Suppressor macrophage treated with lipopolysaccharide for 4 hours (primary cell): Measurements from ENCODE around the gene SFMBT2.

ENCODE experiments used
- DNase-seq: peaks from one replicate; pipeline ENCODE4 v3.0.0-alpha.2; 2020

Gene SFMBT2

DNA sequence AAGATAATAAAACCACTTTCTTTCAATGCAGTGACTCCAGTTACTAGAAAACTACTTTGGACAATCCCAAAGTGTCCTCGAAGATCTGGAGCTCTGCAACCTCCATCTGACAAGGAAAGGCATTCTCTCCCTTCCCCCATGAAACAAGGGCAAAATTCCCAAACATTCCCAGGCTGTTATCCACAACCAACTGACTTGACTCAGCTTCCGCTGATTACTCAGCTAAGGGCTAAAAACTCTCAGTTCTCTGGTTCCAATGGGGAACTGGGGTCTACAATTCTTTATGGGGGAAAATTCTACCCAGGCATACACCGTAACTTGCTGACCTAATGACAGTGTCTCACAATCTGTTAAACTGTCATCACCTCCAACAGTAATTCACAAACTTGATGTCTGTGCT lies 48.4 kb downstream of the SFMBT2 start:
- DNase-seq: no peak

- no peak for DNase-seq
Measured at GRCh38 chr10:7361316-7361715, 49.5 kb downstream of the SFMBT2 start.

- DNase-seq: no peak
Measured at GRCh38 chr10:7359954-7360353, 50.9 kb downstream of the SFMBT2 start.

- no peak for DNase-seq
Measured at GRCh38 chr10:7359356-7359755, 51.5 kb downstream of the SFMBT2 start.

- no peak for DNase-seq
Measured at GRCh38 chr10:7357193-7357592, 53.6 kb downstream of the SFMBT2 start.

DNA sequence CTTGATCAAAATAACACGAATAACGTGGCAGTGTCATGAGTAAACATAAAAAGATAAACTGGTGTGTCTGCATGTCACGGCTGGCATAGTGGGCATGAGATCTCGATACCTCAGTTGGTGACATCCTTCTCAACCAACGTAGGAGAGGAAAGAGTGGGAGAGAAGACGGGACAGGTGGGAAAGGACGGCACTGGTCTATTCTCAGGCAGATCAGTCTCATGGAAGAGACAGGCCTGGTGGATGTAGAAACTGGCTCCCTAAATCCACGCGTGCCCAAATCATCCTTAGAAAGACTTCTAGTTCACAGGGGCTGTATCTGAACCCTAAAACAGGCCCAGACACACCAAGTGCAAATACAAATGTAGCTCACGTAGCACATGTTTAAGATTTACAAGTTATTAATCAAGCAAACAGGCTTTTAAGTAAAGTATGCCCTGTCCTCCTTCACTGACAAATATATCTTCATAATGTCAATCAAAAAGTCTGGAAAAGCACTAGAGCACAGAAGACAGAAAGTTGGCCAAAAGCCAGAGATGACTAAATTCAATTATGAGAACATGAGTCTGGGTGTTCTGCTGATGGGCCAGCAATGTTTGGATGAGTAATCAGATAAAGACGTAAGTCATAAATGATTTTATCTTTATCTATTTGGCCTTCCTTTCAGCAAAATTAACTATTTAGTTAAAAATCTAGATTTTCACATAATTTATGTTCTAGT lies 56.3 kb downstream of the SFMBT2 start:
- peak; percentile 67 for DNase-seq

DNA sequence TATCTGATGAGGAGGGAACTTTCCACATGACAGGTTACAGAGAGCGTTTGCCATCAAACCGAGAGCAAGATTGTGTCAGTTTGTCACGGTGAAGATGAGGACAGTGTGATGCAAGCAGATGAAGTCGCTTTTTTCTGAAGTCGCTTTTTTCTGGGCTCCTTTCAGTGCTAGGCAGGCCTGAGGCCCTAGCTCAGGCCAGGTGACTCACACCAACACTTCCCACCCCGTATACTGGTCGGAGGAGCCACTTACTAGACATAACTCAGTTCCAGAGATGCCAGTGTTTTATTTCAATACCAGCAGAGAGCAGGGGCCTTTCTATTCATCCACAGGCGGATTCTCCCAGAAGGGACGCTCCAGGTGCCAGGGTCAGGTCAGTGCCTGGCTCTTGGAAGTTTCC lies 58.9 kb downstream of the SFMBT2 start:
- no peak for DNase-seq

DNA sequence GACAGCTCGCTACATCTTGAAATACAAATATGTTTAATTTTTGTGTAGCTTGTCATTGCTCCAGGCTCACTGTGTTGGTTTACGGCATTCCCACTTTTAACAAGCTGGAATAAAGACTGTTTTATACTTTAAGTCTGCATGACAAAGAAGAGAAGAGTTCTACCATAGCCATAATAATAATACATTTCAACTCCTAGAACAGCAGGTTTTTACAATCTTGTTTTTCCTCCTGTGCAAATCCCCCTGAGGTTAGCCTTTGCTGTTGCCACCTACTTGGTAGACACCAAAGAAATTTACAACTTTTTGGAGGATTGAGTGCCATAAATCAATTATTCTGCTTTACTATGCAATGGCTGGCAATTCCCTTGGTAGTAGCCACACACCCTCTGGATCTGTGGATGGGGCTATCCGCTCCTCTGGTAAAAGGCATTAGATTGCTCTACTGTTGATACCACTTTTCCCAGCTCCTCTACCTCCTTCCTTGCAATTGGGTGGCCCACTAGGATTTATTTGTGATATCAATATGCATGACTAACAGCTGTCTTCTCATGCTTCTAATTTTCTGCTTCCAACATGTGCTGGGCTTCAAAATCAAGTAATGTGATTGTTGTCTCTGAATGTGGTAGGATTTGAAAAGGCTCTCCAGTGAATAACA lies 60.2 kb downstream of the SFMBT2 start:
- no peak for DNase-seq

GRCh38 chr10:7345717-7346116 lies 65.1 kb downstream of the SFMBT2 start:
- no peak for DNase-seq

GRCh38 chr10:7343040-7343439 lies 67.8 kb downstream of the SFMBT2 start:
- DNase-seq: no peak

DNA sequence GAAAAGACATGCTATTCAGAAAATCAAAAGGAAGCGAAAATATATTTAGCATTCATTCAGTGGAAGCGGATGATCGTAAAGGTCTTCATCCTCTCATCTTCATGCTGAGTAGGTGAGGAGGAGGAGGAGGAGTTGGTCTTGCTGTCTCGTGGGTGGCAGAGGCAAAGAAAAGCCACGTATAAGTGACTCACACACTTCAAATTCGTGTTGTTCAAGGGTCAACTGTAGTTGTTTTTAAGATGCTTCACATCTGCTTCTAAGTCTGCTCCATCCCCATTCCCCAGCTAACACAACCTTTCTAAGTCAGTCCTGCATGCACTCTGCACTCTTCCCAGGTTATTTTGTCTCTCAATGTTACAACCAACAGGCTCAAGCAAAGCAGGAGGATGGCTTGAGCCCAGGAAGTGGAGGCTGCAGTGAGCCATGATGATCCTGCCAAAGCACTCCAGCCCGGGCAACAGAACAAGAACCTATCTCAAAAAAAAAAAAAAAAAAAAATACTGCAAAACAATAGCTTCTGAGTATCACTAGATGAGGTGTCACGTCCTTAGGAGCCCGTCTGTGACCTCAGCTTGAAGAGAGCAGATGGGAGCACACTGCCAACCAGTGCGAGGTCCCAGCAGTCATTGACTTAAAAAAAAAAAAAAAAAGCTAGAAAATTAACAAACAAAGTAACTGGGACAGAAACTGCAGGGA lies 70.5 kb downstream of the SFMBT2 start:
- DNase-seq: no peak

DNA sequence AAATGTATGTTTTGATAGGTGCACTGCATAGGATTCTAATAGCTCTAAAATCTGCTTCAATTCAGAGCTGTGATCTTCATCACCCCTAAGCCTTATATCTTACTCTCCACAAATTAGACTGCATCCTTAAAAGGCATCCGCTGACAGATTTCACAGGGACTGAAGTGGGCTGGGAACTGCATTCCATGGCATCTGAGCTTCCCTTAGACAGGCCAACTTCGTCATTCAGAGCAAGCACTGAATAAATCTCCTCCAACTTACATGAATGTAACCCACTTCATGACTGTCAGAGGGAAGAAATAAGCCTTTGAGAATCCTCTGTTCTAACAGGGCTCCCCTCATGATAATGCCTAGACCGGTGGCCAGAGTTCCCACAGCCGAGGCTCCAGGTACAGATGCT lies 71.3 kb downstream of the SFMBT2 start:
- no peak for DNase-seq

DNA sequence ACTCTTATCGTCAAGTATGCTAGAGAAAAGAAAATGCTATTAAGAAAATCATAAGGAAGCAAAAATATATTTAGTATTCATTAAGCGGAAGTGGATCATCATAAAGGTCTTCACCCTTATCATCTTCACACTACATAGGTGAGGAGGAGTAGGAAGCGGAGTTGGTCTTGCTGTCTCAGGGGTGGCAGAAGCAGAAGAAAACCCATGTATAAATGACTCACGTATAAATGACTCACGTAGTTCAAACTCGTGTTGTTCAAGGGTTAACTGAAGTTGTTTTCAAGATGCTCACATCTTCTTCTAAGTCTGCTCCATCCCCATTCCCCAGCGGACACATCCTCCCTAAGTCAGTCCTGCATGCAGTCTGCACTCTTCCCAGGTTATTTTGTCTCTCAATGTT lies 72.4 kb downstream of the SFMBT2 start:
- no peak for DNase-seq

DNA sequence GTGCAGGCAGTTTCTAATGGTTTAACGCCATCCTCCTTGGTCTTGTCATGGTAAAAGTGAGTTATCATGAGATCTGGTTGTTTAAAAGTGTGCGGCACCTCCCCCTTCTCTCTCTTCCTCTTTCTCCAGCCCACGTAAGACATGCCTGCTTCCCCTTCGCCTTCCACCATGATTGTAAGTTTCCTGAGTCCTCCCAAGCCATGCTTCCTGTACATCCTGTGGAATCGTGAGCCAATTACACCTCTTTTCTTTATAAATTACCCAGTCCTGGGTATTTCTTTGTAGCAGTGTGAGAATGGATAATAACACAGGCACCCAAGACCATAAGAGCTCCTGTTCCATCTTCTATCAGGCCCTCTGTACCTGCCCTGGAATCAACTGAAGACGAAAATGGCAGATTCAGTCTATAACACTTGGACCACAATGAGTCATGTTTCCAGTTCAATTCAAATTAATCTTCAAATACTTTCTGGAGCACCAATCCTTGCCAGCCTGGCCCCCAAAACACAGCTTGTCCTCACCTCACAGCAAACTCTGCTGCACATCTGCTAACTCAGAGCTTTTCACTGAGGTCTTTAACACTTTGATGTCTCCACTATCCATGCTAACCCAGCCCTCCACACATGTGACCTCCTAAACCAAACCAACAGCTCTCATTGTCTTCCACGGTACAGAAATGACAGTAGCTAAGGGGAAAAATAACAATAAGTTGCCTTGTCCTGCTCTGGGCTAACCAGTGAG lies 73.2 kb downstream of the SFMBT2 start:
- DNase-seq: peak; percentile 69

GRCh38 chr10:7335977-7336376 lies 74.9 kb downstream of the SFMBT2 start:
- DNase-seq: no peak

- no peak for DNase-seq
Measured at GRCh38 chr10:7334642-7334964, 76.2 kb downstream of the SFMBT2 start.

DNA sequence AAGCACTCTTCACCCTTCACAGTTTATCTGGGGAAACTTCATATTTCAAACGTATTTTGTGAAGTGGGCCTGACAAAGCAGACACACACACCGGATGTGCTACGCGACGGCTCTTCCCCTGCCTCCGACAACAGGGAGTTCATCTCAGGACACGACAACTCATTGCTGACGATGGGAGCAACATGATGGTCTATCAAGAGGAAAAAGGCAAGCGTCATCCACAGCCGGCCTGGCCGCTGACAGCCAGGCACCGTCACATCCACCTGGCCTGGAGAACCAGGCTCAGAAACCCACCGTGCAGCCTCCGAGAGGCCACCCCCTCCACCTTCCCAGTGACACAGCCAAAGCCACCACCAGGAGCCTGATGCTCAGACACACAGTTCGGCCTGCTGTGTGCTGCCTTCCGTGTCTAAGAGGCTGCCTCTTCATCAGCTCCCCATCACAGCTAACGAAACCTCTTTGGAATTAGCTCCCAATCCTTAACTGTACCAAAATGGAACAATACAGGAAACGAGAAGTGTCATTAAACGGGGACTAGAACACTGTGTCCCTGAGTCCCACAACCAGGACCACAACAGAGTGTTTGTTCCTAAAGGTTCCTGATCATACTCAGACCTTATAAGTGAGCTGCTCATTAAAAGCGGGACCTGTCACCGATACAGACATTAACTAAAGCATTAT lies 76.7 kb downstream of the SFMBT2 start:
- DNase-seq: no peak

GRCh38 chr10:7329219-7329618 lies 81.6 kb downstream of the SFMBT2 start:
- DNase-seq: no peak

DNA sequence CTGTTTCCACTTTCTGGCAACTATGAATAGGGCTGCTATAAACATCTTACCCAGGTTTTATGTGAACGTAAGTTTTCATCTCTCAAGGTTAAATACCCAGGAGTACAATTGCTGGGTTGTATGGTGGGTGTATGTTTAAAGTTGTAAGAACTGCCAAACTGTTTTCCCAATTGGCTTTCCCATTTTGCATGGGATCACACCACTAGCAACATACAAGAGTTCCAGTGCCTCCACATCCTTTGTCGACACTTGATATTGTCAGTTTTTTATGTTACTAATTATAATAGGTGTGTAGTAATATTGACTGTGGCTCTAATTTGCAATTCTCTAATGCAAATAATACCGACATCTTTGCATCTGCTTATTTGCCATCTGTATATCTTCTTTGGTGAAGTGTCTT lies 82.9 kb downstream of the SFMBT2 start:
- no peak for DNase-seq

DNA sequence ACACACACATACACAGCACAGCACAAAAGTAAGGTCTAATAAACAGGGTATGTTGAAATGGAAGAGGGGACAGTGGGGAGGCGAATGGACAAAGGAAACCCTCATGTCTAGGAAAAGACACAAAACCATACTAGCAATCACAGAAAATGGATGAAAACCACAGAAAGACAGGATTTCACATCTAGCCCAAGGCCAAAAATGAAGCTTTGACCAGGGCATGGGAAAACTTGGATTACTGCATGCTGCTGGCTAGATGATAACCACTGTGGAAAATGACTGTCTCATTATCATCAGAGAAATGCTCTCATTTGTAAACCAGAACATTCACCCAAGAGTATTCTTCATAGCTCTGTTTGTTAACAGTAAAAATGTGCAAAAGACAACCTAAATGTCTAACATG lies 88.2 kb downstream of the SFMBT2 start:
- no peak for DNase-seq

GRCh38 chr10:7320072-7320471 lies 90.8 kb downstream of the SFMBT2 start:
- DNase-seq: peak; percentile 77

- DNase-seq: no peak
Measured at GRCh38 chr10:7319632-7320031, 91.2 kb downstream of the SFMBT2 start.

DNA sequence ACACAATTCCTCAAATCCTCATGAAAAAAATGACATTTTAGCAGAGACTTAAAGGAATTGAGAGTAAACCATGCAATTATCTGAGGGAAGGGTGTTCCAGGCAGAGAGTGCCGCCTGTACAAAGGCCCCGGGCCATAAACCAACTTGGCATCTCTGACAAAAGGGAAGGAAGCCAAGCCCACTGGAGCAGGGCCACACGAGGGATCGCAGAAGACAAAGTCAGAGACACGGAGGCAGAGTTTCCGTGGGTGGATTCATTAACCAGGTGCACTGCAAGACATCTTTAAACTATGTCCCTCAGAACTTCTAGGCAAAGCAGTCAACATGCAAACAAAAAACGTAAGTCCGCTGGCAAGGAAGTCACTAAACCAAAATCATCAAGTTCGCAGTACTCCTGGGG lies 92.0 kb downstream of the SFMBT2 start:
- DNase-seq: no peak
